B cell (primary cell): ENCODE data around the gene ZNF528. TPM values are rescaled to one million over a fixed set of nuclear protein-coding genes. Genes with fewer than 3 reads are reported as not detected.

ENCODE experiments used
- ATAC-seq: fragments of 200-7000 bp; cut with Tn5 transposase; one replicate; pipeline ENCODE4 v1.10.0; 2021; ENCODE audit warnings: low read depth, mild to moderate bottlenecking, moderate number of reproducible peaks, moderate library complexity
- CTCF ChIA-PET: fragments of 350-600 bp; sonication (Branson Sonifier 250); formaldehyde crosslinking; loops from one replicate; lab custom pipeline; 2021; ENCODE audit warnings: antibody characterized with exemption, inconsistent platforms; lab: Charles Lee
- POLR2A ChIA-PET: fragments of 350-600 bp; sonication (Branson Sonifier 250); formaldehyde crosslinking; loops from one replicate; lab custom pipeline; 2021; ENCODE audit warnings: antibody characterized with exemption; lab: Charles Lee
- DNase-seq: peaks from one replicate; pipeline ENCODE4 v3.0.0; 2013
- H2AFZ ChIP-seq: 2 replicates; pipeline ENCODE4 v1.6.1; 2012; ENCODE audit warnings: mild to moderate bottlenecking, low read depth, low read length; ENCODE audit not compliant: insufficient read depth, poor library complexity, severe bottlenecking
- H3K27ac ChIP-seq, 2 donors: 1 replicate in 1 of 2; 2 replicates in 1 of 2; pipeline ENCODE4 v1.5.1; 2012 to 2013; ENCODE audit warnings: low read length in 2 of 2, mild to moderate bottlenecking in 2 of 2, moderate library complexity in 1 of 2
- H3K27me3 ChIP-seq, 4 experiments: fragments of 200-600 bp in 1 of 4; sonication (generic) in 1 of 4; replicated peaks in 1 of 4; 1 replicate in 2 of 4; 2 replicates in 2 of 4; pipeline versions ENCODE4 v1.6.1 to v1.7.0; 2013 to 2016; ENCODE audit warnings: low read length in 3 of 4, mild to moderate bottlenecking in 2 of 4, mixed read lengths in 1 of 4, moderate library complexity in 1 of 4; ENCODE audit not compliant: insufficient read depth in 4 of 4, control insufficient read depth in 3 of 4; ENCODE audit errors: control extremely low read depth in 1 of 4
- H3K36me3 ChIP-seq, 2 experiments: replicated peaks in 1 of 2; 1 replicate in 1 of 2; 2 replicates in 1 of 2; pipeline versions ENCODE4 v1.6.1 to v1.7.1; 2013; ENCODE audit warnings: low read length in 1 of 2; ENCODE audit not compliant: insufficient read depth in 2 of 2, control insufficient read depth in 1 of 2; ENCODE audit errors: control extremely low read depth in 1 of 2, extremely low read depth in 1 of 2
- H3K4me1 ChIP-seq, 2 donors: fragments of 200-600 bp in 1 of 2; sonication (generic) in 1 of 2; 1 replicate in 1 of 2; 2 replicates in 1 of 2; pipeline versions ENCODE4 v1.5.1 to v1.6.1; 2013 to 2017; ENCODE audit warnings: low read length in 2 of 2; ENCODE audit not compliant: control insufficient read depth in 2 of 2, insufficient read depth in 2 of 2
- H3K4me2 ChIP-seq: replicated peaks from 2 replicates; pipeline ENCODE3; 2012; ENCODE audit warnings: mild to moderate bottlenecking, low read depth, low read length; ENCODE audit not compliant: poor library complexity, severe bottlenecking
- H3K4me3 ChIP-seq, 5 experiments: fragments of 200-600 bp in 1 of 5; sonication (generic) in 1 of 5; 1 replicate in 3 of 5; 2 replicates in 2 of 5; pipeline versions ENCODE4 v1.5.1 to v1.7.0; 2011 to 2016; ENCODE audit warnings: low read length in 4 of 5, mild to moderate bottlenecking in 4 of 5, low read depth in 2 of 5, control low read depth in 1 of 5, moderate library complexity in 1 of 5; ENCODE audit not compliant: insufficient read depth in 1 of 5; ENCODE audit errors: control extremely low read depth in 1 of 5, extremely low read depth in 1 of 5
- H3K79me2 ChIP-seq: fragments of 200-600 bp; sonication (generic); one replicate; pipeline ENCODE4 v1.6.0; 2016; ENCODE audit warnings: low read length; ENCODE audit not compliant: control insufficient read depth, insufficient read depth
- H3K9ac ChIP-seq: fragments of 200-600 bp; sonication (generic); 2 replicates; pipeline ENCODE4 v1.6.1; 2017; ENCODE audit warnings: mild to moderate bottlenecking, low read length, moderate library complexity
- H3K9me3 ChIP-seq, 3 donors: one replicate each; pipeline versions ENCODE4 v1.6.1 to v1.7.1; 2013; ENCODE audit warnings: low read length in 2 of 3; ENCODE audit not compliant: control insufficient read depth in 2 of 3, insufficient read depth in 1 of 3; ENCODE audit errors: control extremely low read depth in 1 of 3
- H4K20me1 ChIP-seq: 2 replicates; pipeline ENCODE4 v1.6.0; 2012; ENCODE audit warnings: mild to moderate bottlenecking, low read length; ENCODE audit not compliant: insufficient read depth, control insufficient read depth, poor library complexity, severe bottlenecking
- H3K27ac Mint-ChIP-seq: one replicate; pipeline ENCODE4 v1.8.0; 2021; ENCODE audit warnings: mixed read lengths
- H3K27me3 Mint-ChIP-seq: one replicate; pipeline ENCODE4 v1.8.0; 2021; ENCODE audit warnings: mixed read lengths
- H3K4me1 Mint-ChIP-seq: one replicate; pipeline ENCODE4 v1.8.0; 2021; ENCODE audit warnings: mixed read lengths
- H3K4me3 Mint-ChIP-seq: one replicate; pipeline ENCODE4 v1.8.0; 2021; ENCODE audit warnings: mixed read lengths
- H3K9me3 Mint-ChIP-seq: one replicate; pipeline ENCODE4 v1.8.0; 2022; ENCODE audit warnings: mixed read lengths; ENCODE audit not compliant: insufficient read depth
- EZH2 ChIP-seq: IDR thresholded peaks from 2 replicates; pipeline ENCODE4 v1.6.1; 2012; ENCODE audit warnings: borderline replicate concordance, low read depth, mild to moderate bottlenecking, moderate library complexity, low read length; ENCODE audit not compliant: insufficient read depth, poor library complexity, severe bottlenecking
- WGBS: methylation state at CpG from one replicate; pipeline ENCODE4 v1.1.5; 2013; ENCODE audit warnings: missing lambda C conversion rate; ENCODE audit not compliant: insufficient coverage; 5-methylcytosine and 5-hydroxymethylcytosine counted together
- intact Hi-C: fragments of 100-400 bp; cut with micrococcal nuclease; formaldehyde crosslinking; loops from one replicate; pipeline ENCODE4 v1.10.0; 2022
- polyA plus RNA-seq: library from polyadenylated mRNA; depleted of rRNA; stranded (reverse); fragments of >200 nt; gene quantifications from 2 replicates; pipeline ENCODE4 v1.2.3, GENCODE V29; 2012
- total RNA-seq, 2 donors: library from RNA; stranded (reverse); fragments of 120-200 nt in 1 of 2; gene quantifications; 1 replicate in 1 of 2; 2 replicates in 1 of 2; pipeline versions ENCODE4 v1.2.3 to v1.2.4, GENCODE V29; 2013 to 2022
- TF ChIP-seq, protein P1 (sequence below): fragments of 200-600 bp; IDR thresholded peaks from one replicate; pipeline ENCODE4 v1.8.0; 2022; ENCODE audit warnings: antibody characterized with exemption, mild to moderate bottlenecking

Gene ZNF528
- total and polyA plus RNA-seq, 2 donors (not counting 1 experiment from before 2014, with no cell fraction given), result 15.0 to 69.2 TPM

- ATAC-seq, result no peak
- Histone ChIP-seq H3K27me3 (no peaks in the 10 kb centered on the region), H3K9ac (peak overlapping the region; percentile 91), H4K20me1 (no peaks in the 10 kb centered on the region), H3K79me2 (peaks cover 14% of the 10 kb centered on the region), H3K4me2 (peak overlapping the region; percentile 77), H2AFZ (peak overlapping the region; percentile 75), H3K4me1 (peaks cover 6 to 11% of the 10 kb centered on the region in 2 donors), H3K27ac (peak overlapping the region; percentile 97 to 99), H3K4me3 (peak overlapping the region; percentile 65 to 91 (median 79)), H3K36me3 (peaks cover 6 to 26% of the 10 kb centered on the region in 2 experiments), H3K9me3 (peaks cover 6 to 77% (median 41%) of the 10 kb centered on the region in 3 donors)
- no peak for DNase-seq
- peak overlapping the region; percentile 96 for H3K4me3 Mint-ChIP-seq
- CTCF ChIA-PET, result interaction anchor here (1.2 kb wide), 1 partner anchor 231 kb away, joined by 3 read pairs; no protein-coding TSS in a partner anchor
- H3K9me3 Mint-ChIP-seq, result peaks cover 16% of the 10 kb centered on the region
- 54% methylated on average over 4 of the region's 7 CpGs for WGBS
- POLR2A ChIA-PET, result interaction anchor here (1.0 kb wide), 1 partner anchor 157 kb away, joined by 3 read pairs; the partner anchor contains the start of gene ZNF808
- H3K4me1 Mint-ChIP-seq, result peaks cover 17% of the 10 kb centered on the region
- intact Hi-C loops, result no loop called here
- no peaks in the 10 kb centered on the region for H3K27me3 Mint-ChIP-seq
- peak overlapping the region; percentile 97 for H3K27ac Mint-ChIP-seq
- no peak for TF ChIP-seq EZH2
- TF ChIP-seq, protein P1, sequence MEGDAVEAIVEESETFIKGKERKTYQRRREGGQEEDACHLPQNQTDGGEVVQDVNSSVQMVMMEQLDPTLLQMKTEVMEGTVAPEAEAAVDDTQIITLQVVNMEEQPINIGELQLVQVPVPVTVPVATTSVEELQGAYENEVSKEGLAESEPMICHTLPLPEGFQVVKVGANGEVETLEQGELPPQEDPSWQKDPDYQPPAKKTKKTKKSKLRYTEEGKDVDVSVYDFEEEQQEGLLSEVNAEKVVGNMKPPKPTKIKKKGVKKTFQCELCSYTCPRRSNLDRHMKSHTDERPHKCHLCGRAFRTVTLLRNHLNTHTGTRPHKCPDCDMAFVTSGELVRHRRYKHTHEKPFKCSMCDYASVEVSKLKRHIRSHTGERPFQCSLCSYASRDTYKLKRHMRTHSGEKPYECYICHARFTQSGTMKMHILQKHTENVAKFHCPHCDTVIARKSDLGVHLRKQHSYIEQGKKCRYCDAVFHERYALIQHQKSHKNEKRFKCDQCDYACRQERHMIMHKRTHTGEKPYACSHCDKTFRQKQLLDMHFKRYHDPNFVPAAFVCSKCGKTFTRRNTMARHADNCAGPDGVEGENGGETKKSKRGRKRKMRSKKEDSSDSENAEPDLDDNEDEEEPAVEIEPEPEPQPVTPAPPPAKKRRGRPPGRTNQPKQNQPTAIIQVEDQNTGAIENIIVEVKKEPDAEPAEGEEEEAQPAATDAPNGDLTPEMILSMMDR, result no peak
Measured at GRCh38 chr19:52370341-52370710, 27.3 kb upstream of the ZNF528 start.

DNA sequence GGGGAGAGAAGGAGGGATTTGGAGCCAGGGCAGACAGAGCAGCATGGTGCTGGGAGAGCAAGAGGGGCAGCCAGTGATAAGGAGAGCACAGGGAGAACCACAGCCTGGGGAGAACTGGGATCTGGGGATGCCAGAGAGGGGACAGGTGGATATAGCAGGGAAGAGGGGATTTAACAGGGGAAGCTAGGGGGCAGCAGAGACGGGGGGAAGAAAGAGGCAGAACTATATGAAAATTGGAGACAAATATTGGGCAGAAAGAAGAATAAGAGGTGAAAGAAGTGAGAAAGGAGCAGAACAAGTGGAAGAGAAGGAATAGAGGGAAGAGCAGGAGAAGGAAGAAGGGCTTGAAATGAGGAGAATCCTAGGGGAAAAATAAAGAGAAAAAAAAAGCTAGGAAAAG lies 6.5 kb upstream of the ZNF528 start:
- Histone ChIP-seq H3K4me1 (no peaks in the 10 kb centered on the region), H3K4me2 (no peak overlapping the region), H3K27ac (no peak overlapping the region), H3K36me3 (peaks cover 2 to 4% of the 10 kb centered on the region in 2 experiments), H3K9ac (no peak overlapping the region), H3K4me3 (no peak overlapping the region), H3K27me3 (no peaks in the 10 kb centered on the region), H3K9me3 (peaks cover 6 to 84% (median 57%) of the 10 kb centered on the region in 3 donors), H2AFZ (no peak overlapping the region), H3K79me2 (no peaks in the 10 kb centered on the region), H4K20me1 (no peaks in the 10 kb centered on the region)
- Mint-ChIP-seq H3K27me3 (no peaks in the 10 kb centered on the region), H3K4me3 (no peak overlapping the region), H3K9me3 (peaks cover 23% of the 10 kb centered on the region), H3K4me1 (no peaks in the 10 kb centered on the region), H3K27ac (no peak overlapping the region)
- CTCF ChIA-PET, result no interaction called here
- POLR2A ChIA-PET, result no interaction called here
- intact Hi-C loops, result no loop called here
- DNase-seq (no peak), ATAC-seq (no peak)
- TF ChIP-seq, protein P1, result no peak
- no peak for TF ChIP-seq EZH2
- WGBS, result 50% methylated on average over 1 of the region's 1 CpG
